ENCODE measurements around the gene COX4I1. TPM values are rescaled to one million over a fixed set of nuclear protein-coding genes. Genes with fewer than 3 reads are reported as not detected.
"Not testable (repeated sequence)": the region's sequence is repeated elsewhere in the genome, so short reads cannot be mapped to it uniquely, and the experiment has no call there.

COX4I1 gene
- total and polyA plus RNA-seq, 2 experiments from 2014 or later = 743 to 1,231 TPM

DNA sequence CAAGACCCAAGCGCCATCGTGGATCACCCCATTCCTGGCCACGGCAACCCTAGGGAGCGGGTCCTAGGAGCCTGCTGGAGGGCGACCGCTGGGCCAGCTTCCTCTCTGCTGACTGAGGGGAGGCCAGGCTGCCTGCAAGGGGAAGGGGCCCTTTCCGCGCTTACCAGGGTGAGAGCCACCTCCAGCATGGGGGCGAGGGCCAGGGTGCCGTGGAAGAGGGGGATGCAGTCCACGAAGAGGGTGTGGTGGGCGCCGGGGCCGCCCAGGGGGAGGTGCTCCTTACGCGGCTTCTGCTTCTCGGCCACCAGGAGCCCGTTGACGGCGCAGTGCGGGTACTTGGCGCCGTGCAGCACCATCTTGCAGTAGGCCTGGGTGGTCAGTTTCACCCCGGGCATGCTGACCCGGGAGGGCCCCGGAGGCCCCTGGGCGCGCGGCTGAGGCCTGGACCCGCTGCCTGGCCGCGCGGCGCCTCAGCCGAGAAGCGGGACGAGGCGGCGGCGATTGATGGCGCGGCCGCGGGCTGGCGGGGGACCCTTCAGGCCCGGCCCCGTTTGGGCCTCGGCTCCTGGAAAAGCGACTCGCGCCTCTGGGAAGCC lies 496 bp upstream of the COX4I1 start:
- peaks cover 7% of the 10 kb centered on the region for H3K4me1 ChIP-seq (ENCODE audit: low read depth)
- peak overlapping the region; percentile 100 for H3K4me3 ChIP-seq
- peak overlapping the region; percentile 98 for H3K27ac ChIP-seq
- no peaks in the 10 kb centered on the region for H3K27me3 ChIP-seq
- peaks cover 27% of the 10 kb centered on the region for H3K36me3 ChIP-seq
- DNase-seq (ENCODE audit: low read depth in 1 of 2, low spot score in 1 of 2) = peak in 1 of 2 donors; percentile 27
- no peak for TF ChIP-seq CTCF (IDR thresholded peaks at IDR 0.05; ENCODE audit: low read depth, low read length)
- no peaks in the 10 kb centered on the region for H3K9me3 ChIP-seq (ENCODE audit: low read depth)

DNA sequence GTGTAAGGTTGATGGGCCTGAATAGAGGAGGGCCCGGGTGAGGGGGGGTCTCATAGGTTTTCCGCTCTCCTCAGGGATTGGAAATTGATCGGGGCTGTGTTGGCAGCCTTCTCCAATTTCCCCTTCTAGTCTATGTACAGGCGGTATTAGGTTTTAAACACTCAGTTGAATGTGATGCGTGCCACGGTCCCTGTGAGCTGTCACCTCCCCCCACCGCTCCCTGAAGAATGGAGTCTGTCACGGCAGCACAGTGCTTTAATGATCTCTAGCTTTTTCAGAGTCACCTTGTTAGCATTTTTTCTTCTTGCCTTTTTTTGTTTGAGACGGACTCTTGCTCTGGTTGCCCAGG lies 800 bp downstream of the COX4I1 start:
- Histone ChIP-seq H3K27me3 (no peaks in the 10 kb centered on the region), H3K4me1 (ENCODE audit: low read depth) (peaks cover 7% of the 10 kb centered on the region), H3K4me3 (peak overlapping the region; percentile 100), H3K36me3 (peaks cover 36% of the 10 kb centered on the region), H3K27ac (peak overlapping the region; percentile 98), H3K9me3 (ENCODE audit: low read depth) (no peaks in the 10 kb centered on the region)
- peak in 1 of 2 donors; percentile 15 for DNase-seq (ENCODE audit: low read depth in 1 of 2, low spot score in 1 of 2)
- no peak for TF ChIP-seq CTCF (IDR thresholded peaks at IDR 0.05; ENCODE audit: low read depth, low read length)

GRCh38 chr16:85803570-85803969 lies 4.1 kb downstream of the COX4I1 start:
- Histone ChIP-seq H3K4me3 (no peak overlapping the region), H3K27me3 (no peaks in the 10 kb centered on the region), H3K36me3 (peaks cover 50% of the 10 kb centered on the region), H3K27ac (no peak overlapping the region), H3K9me3 (ENCODE audit: low read depth) (no peaks in the 10 kb centered on the region), H3K4me1 (ENCODE audit: low read depth) (peaks cover 5% of the 10 kb centered on the region)
- no peak for DNase-seq (ENCODE audit: low read depth in 1 of 2, low spot score in 1 of 2)
- TF ChIP-seq CTCF (IDR thresholded peaks at IDR 0.05; ENCODE audit: low read depth, low read length) = no peak

GRCh38 chr16:85805442-85806045 lies 6.0 kb downstream of the COX4I1 start:
- Histone ChIP-seq H3K4me3 (no peak overlapping the region), H3K36me3 (peaks cover 50% of the 10 kb centered on the region), H3K27me3 (no peaks in the 10 kb centered on the region), H3K9me3 (ENCODE audit: low read depth) (no peaks in the 10 kb centered on the region), H3K27ac (no peak overlapping the region), H3K4me1 (ENCODE audit: low read depth) (peaks cover 2% of the 10 kb centered on the region)
- DNase-seq (ENCODE audit: low read depth in 1 of 2, low spot score in 1 of 2) = no peak
- TF ChIP-seq CTCF (IDR thresholded peaks at IDR 0.05; ENCODE audit: low read depth, low read length) = no peak

DNA sequence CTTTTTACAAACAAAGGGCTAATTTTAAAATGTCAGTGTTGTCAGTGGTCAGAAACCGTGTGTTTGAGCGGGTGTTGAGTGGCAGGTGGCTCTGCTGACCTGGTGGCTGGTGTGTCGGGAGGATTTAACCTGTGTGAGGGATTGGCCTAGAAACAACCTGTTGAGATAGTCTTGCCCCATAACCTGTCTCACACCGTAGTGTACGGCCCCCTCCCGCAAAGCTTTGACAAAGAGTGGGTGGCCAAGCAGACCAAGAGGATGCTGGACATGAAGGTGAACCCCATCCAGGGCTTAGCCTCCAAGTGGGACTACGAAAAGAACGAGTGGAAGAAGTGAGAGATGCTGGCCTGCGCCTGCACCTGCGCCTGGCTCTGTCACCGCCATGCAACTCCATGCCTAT lies 7.0 kb downstream of the COX4I1 start:
- no peaks in the 10 kb centered on the region for H3K9me3 ChIP-seq (ENCODE audit: low read depth)
- H3K4me1 ChIP-seq (ENCODE audit: low read depth) = no peaks in the 10 kb centered on the region
- H3K36me3 ChIP-seq = peaks cover 47% of the 10 kb centered on the region

DNA sequence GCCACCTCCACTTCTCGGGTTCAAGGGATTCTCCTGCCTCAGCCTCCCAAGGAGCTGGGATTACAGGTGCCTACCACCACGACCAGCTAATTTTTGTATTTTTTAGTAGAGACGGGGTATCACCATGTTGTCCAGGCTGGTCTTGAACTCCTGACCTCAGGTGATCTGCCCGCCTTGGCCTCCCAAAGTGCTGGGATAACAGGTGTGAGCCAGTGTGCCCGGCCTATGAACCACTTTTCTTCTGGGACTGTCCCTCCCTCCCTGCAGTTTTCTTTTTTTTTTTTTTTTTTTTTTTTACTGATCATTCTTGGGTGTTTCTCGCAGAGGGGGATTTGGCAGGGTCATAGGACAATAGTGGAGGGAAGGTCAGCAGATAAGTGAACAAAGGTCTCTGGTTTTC lies 7.8 kb downstream of the COX4I1 start:
- H3K4me3 ChIP-seq; DNase-seq (ENCODE audit: low read depth in 1 of 2, low spot score in 1 of 2); H3K27ac ChIP-seq; H3K9me3 ChIP-seq (ENCODE audit: low read depth); H3K4me1 ChIP-seq (ENCODE audit: low read depth); H3K27me3 ChIP-seq: not testable (repeated sequence)
- peaks cover 39% of the 10 kb centered on the region for H3K36me3 ChIP-seq

More for the DNA sequence above, 7.0 kb downstream of the COX4I1 start:
- no peaks in the 10 kb centered on the region for H3K27me3 ChIP-seq
- DNase-seq (ENCODE audit: low read depth in 1 of 2, low spot score in 1 of 2) = no peak
- no peak overlapping the region for H3K27ac ChIP-seq
- no peak overlapping the region for H3K4me3 ChIP-seq
- no peak for TF ChIP-seq CTCF (IDR thresholded peaks at IDR 0.05; ENCODE audit: low read depth, low read length)

DNA sequence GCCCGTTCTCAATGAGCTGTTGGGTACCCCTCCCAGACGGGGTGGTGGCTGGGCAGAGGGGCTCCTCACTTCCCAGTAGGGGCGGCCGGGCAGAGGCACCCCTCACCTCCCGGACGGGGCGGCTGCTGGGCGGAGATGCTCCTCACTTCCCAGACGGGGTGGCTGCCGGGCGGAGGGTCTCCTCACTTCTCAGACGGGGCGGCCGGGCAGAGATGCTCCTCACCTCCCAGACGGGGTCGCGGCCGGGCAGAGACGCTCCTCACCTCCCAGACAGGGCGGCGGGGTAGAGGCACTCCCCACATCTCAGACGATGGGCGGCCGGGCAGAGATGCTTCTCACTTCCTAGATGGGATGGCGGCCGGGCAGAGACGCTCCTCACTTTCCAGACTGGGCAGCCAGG lies 8.6 kb downstream of the COX4I1 start:
- H3K9me3 ChIP-seq (ENCODE audit: low read depth); H3K27ac ChIP-seq; H3K27me3 ChIP-seq; H3K4me3 ChIP-seq; H3K4me1 ChIP-seq (ENCODE audit: low read depth); DNase-seq (ENCODE audit: low read depth in 1 of 2, low spot score in 1 of 2): not testable (repeated sequence)
- H3K36me3 ChIP-seq = peaks cover 32% of the 10 kb centered on the region
